Head of caudate nucleus (tissue), 42 donors: ENCODE results near the gene ANKH.

Experiments
- DNase-seq, 42 donors: peaks; one replicate each; pipeline versions ENCODE4 v3.0.0 to v3.0.0-alpha.2; 2020 to 2021; ENCODE audit warnings: mixed read lengths in 7 of 42
- intact Hi-C: fragments of 100-400 bp; cut with DNase I; formaldehyde crosslinking; loops from one replicate; pipeline ENCODE4 v1.15.0; 2022

Gene ANKH

GRCh38 chr5:14714706-14715105 lies 156.9 kb downstream of the ANKH start:
- peak in 3 of 42 donors; percentile 11 to 38 (median 24) for DNase-seq
- intact Hi-C loops: no loop called here

DNA sequence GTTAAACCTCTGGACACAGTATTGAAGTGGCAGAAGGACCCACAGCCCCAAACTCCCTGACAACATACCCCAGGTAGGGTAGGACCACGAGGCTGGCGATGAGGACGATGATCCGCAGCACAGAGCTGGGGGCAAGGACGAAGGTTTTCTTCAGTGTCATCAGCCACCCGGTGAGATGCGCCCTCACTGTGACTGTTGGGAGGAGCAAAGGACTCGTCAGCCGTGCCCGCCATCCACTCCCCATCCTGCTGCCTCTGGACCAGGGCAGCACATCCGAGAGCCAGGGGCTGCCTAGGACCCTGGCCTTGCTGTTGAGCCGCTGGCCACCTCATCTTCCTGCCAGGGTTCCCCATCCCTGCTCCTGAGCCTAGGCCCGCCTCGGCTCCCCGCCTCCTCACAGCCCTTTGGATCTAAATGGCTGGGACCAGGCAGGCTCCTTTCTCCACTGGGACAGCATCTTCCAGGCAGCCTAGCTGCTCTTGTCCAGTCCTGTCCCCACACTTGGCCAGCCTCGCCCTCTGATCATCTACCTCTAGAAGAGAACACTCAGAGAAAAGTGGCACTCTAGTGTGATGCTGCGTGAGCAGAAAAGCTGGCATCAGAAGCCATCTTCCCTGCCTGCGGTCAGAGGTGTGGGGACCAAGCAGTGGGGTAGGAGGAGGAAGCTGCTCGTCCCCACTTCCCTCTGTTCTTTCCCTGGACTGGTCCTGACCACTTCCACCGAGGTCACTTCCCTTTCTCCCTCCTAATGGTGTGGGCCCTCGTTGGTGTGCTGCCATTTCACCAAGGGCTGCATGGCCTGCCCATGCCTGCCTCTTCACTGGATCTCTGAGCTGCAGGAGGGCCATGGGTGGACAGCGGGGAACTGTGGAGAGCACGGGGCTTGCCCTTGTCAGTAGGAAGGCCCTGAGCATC lies 157.8 kb downstream of the ANKH start:
- peak in 2 of 42 donors; percentile 35 to 42 for DNase-seq
- intact Hi-C loops: no loop called here

DNA sequence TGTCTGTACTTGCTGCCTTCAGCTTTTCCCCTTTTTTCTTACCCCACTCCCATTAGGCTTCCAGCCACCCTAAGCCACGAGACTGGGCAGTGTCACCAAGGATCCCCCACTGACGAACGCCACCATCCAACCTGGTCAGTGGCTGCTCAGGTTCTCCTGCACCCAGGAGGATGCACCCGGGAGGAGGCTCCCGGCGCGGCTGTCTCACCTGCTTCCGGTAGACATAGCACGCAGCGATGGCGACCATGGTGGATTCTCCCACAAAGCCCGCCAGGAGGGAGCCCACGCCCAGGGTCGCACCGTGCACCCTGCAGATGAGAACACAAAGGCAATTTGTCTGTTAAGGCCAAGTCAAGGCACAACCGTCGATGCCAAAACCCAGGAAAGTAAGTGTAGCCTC lies 158.9 kb downstream of the ANKH start:
- peak in 1 of 42 donors; percentile 33 for DNase-seq
- intact Hi-C loops: no loop called here

DNA sequence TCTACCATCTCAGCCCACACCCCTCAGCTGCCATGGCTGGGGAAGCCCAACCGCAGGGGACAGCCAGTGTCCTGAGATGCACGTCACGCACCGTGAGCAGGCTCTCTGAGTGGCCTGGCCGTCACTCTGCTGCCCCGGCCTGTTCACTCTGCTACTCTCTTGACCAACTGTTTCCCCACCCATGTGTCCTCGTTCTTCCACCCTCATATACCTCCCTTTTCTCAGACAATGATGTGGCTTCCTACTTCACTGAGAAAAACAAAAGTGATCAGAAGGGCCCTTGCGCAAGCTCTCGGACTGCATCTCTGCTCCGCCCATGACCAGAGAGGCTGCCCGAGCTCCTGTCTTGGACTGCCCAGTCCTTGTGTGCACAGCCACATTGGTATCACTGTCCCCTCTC lies 159.4 kb downstream of the ANKH start:
- intact Hi-C loops: no loop called here
- peak in 1 of 42 donors; percentile 33 for DNase-seq

GRCh38 chr5:14710313-14710994 lies 161.1 kb downstream of the ANKH start:
- DNase-seq: peak in 1 of 42 donors; percentile 44
- intact Hi-C loops: no loop called here

GRCh38 chr5:14708551-14708950 lies 163.0 kb downstream of the ANKH start:
- DNase-seq: peak in 1 of 42 donors; percentile 39
- intact Hi-C loops: no loop called here

DNA sequence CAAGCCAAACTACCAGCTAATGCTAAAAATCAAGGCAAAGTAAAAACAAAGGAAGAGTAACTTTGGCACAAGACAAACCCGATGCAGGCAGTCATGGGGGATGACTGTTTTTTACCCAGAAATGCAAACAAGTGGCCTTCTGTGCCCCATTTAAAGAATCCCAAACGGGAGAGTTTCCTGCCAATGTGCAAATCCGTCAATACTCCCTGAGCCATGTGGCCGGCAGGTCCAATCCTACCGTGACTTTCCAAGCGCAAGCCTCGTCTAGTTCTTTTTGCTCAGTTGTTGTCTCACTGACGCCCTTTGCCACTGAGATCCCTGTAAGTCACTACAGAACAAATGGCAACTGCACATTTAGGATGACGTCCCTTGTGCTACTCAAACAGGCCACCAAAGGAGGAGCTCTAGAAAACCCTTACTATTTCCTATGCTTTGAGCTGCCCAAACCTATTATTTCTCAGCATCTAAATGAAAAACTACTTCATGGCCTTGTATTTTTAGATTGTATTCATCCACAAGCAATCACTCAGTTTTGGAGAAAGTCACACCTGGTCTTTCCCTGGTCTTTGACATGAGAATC lies 163.7 kb downstream of the ANKH start:
- peak in 1 of 42 donors; percentile 50 for DNase-seq
- intact Hi-C loops: no loop called here

- DNase-seq: peak in 1 of 42 donors; percentile 44
- intact Hi-C loops: no loop called here
Observed at GRCh38 chr5:14706615-14707021, 165.0 kb downstream of the ANKH start.

GRCh38 chr5:14705556-14705955 lies 166.0 kb downstream of the ANKH start:
- peak in 1 of 42 donors; percentile 38 for DNase-seq
- intact Hi-C loops: no loop called here

DNA sequence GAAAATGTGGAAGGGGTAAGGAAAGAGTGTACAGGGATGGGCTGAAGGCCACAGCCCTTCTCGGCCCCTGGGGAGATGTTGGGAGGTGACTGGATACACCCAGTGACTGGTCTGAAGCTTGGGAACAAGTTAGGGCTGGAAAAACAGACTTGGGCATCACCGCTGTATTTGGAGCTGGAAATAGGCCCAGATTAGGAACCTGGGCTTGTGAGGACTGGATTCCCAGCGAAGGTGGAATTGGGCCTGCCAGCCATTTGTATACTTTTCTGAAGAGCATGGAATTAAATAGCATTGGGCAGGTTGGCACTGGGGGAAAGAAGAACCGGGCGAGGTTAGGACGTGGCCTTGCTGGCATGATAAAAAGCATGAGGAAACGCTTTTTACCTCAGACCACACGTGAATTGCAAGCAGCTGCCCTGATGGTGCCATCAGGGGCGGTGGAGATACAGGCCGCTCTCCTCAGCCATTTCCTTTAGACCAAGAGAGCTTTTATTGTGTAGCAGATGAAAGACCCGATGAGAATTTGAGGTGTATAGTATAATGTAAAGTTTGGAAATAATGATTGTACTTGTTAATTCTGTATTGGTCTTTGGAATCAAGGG lies 169.2 kb downstream of the ANKH start:
- DNase-seq: peak in 1 of 42 donors; percentile 31
- intact Hi-C loops: no loop called here

DNA sequence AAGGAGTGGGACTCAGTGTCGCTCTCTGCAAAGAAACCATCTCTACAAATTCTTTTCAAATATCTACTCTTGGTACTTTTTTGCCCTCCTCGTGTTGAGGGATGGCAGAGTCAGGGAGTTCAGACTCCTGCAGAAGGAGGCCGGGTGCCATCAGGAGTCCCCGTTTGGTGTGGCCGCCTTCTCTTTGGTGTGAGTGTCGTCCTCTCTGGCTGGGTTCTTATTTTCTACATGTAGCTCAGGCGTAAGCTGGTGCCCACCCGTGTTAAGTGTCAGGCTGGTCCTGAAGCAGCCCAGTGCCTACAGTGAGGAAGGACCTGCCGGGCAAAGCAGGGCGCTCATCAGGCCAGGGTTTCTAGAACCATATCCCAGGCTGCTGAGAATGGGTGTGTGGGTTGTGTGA lies 170.0 kb downstream of the ANKH start:
- intact Hi-C loops: no loop called here
- no peak for DNase-seq

DNA sequence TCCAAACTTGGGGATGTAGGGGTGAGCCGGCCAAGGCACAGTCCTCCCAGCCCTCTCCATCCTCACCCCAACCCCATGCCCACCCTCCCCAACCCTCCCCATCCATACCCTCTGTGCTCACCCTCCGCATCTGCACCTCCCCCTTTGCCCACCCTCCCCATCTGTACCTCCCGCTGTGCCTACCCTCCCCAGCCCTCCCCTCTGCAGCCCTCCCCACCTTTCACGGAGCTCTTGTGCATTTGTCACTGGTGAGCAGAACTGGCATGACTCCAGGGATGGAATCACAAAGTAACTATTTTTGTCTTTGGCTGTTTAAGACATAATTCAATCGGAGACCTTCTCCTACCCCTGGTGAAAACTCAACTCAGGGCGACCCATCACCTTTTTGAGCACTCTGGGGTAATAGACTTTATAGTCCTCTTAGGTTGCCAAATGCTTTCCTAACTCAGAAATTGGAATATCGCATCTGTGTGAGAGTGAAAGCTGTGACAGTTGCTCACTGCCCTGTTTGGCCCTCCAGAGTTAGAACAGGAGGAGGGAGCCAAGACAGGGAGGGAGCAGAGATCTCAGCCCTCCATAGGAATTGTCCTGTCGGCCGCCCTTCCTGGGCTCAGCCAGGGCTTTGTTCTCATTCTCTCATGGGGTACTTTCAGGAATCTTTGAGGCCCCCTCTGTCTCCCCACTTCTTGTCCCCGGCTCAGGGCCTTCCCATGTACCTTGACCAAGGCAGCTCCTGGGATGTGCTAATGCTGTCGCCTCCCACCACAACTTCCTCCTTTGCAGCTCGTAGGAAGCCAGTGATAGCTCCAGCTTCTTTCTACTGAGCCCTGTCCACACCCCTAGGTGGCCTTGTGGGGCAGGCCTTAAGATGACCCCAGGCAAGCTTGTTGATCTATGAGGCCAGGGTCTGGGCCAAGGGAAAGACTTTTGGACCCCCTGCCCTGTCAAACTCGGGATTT lies 170.8 kb downstream of the ANKH start:
- DNase-seq: peak in 2 of 42 donors; percentile 37 to 41
- intact Hi-C loops: no loop called here

- peak in 1 of 42 donors; percentile 9 for DNase-seq
- intact Hi-C loops: no loop called here
Observed at GRCh38 chr5:14699807-14700400, 171.7 kb downstream of the ANKH start.

DNA sequence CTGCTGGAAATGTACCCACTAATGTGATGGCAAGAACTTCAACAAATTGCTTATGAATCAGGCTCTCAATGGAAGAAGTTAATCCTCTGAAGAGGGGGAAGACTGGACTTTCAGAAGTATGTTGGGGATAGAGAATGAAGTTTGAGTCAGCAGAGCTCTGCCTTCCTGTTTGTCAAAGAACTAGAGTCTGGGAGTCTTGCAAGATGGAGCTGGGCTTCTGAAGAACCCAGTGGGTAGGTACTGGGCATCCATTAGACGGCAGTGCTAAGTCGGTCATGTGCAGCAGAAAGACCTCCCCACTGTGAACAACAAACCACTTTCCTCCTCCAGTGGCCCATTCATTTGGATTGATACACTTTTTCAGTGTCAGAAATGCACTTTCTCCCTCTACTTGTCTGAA lies 172.4 kb downstream of the ANKH start:
- intact Hi-C loops: no loop called here

DNA sequence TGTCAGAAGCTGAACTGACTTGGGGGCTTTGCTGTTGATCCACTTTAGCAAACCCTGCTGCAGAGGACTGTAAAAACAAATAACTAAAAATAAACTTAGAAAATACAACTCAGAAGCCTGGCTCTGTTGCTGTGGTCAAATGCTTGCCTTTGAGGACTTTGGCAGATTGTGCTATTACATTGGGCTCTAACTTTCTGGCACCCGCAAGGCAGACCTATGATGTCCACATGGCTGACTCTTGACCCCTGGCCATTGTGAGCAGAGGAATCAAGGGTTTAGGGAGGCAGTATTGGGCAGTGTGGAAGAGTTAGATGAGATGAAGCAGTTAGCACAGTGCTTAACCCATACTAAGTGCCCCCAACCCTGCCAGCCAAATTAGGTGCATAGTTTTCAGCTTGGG lies 173.1 kb downstream of the ANKH start:
- intact Hi-C loops: no loop called here
- DNase-seq: peak in 1 of 42 donors; percentile 12

More for the DNA sequence above, 172.4 kb downstream of the ANKH start:
- DNase-seq: peak in 2 of 42 donors; percentile 1 to 36

DNA sequence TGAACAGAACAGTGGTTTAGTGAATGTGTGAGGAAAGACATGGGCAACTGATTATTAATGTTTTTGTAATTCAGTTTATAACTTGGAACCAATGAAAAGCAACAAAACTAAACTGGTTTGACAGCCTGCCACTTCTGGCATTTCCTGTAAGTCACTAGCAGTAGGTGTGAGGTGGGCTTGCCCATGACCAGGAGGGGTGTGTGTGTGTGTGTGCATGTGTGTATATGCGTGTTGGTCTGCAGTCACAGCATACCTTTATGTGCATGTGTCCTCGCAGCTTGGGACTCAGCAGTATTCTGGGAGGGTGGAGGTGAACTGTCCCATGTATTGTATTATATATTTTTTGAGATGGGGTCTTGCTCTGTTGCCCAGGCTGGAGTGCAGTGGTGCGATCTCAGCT lies 174.7 kb downstream of the ANKH start:
- intact Hi-C loops: no loop called here
- DNase-seq: no peak

DNA sequence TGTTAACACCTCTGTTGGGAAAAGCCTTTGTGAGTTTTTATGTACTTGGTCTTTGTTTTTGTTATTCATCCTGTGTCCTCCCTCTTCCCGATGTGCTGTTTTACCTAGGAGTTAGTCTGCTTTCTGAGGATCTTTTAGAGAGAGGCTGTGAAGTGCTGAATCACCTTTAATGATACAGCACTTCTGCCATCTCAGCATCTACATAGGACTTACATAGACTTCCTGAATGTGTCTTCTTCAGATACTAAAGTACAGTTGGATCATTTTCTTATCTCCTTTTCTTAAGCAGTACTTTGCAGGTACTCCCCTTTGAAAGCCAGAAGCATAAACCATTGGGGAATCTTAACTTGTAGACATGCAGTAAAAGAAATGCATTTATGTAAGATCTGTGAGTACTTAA lies 175.5 kb downstream of the ANKH start:
- DNase-seq: no peak
- intact Hi-C loops: no loop called here

DNA sequence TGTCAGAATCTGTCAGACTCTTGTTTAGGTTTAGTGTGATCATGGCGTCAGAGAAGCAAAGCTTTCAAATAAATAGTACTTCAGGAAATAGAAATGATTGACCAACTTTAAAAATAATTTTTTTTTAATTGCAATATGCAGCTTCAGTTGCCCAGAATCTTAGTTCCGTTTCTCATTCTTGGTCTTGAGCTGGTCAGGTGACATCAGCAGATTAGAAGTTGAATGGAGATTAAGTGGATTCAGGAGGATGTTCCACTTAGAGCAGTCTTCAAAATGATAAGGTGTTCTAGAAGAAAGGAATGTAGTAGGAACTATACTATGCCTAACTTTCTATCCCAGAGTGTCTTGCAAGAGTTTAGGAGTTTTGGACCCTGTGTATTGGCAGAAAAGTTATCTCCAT lies 176.4 kb downstream of the ANKH start:
- no peak for DNase-seq
- intact Hi-C loops: no loop called here
